ENCODE data around the gene PRKAA1.

Gene PRKAA1

GRCh38 chr5:40762705-40763104 lies 35.5 kb downstream of the PRKAA1 start:
- H3K9me3 ChIP-seq (ENCODE audit: insufficient read depth, low read depth, low read length) = no peaks in the 10 kb centered on the region
- no peaks in the 10 kb centered on the region for H3K4me1 ChIP-seq (ENCODE audit: insufficient read depth, low read length, poor library complexity, severe bottlenecking)
- H3K9me2 ChIP-seq (replicated peaks; ENCODE audit: low read depth, low read length) = no peaks in the 10 kb centered on the region
- peaks cover 81% of the 10 kb centered on the region for H3K36me3 ChIP-seq (ENCODE audit: insufficient read depth, low read length)
- H3K79me2 ChIP-seq (ENCODE audit: insufficient read depth, low read length) = no peaks in the 10 kb centered on the region
- peaks cover 6% of the 10 kb centered on the region for H4K20me1 ChIP-seq (ENCODE audit: insufficient read depth, low read length, poor library complexity, severe bottlenecking)
- H3K4me2 ChIP-seq (ENCODE audit: low read depth, low read length, poor library complexity, severe bottlenecking) = no peak overlapping the region
- no peaks in the 10 kb centered on the region for H3F3A ChIP-seq (ENCODE audit: low read depth)
- no peak overlapping the region for H3K4me3 ChIP-seq (ENCODE audit: low read length, poor library complexity, severe bottlenecking)
- TF ChIP-seq EZH2phosphoT487 (IDR thresholded peaks at IDR 0.05; ENCODE audit: borderline replicate concordance) (no peak), CTCF (conservative IDR thresholded peaks at IDR 0.05; ENCODE audit: low read length) (no peak)
- no peak overlapping the region for H3K9ac ChIP-seq (ENCODE audit: low read depth, low read length, poor library complexity, severe bottlenecking)
- no peak overlapping the region for H2AFZ ChIP-seq (ENCODE audit: low read length)
- no peaks in the 10 kb centered on the region for H3K27me3 ChIP-seq (ENCODE audit: insufficient read depth, low read length, poor library complexity, severe bottlenecking)

- Histone ChIP-seq H3K9me3 (ENCODE audit: insufficient read depth, low read depth, low read length) (no peaks in the 10 kb centered on the region), H3K9ac (ENCODE audit: low read depth, low read length, poor library complexity, severe bottlenecking) (no peak overlapping the region), H3K9me2 (replicated peaks; ENCODE audit: low read depth, low read length) (no peaks in the 10 kb centered on the region), H4K20me1 (ENCODE audit: insufficient read depth, low read length, poor library complexity, severe bottlenecking) (peaks cover 6% of the 10 kb centered on the region), H3F3A (ENCODE audit: low read depth) (no peaks in the 10 kb centered on the region; the same call in 1 of the 2 replicates), H3K27me3 (ENCODE audit: insufficient read depth, low read length, poor library complexity, severe bottlenecking) (no peaks in the 10 kb centered on the region), H3K79me2 (ENCODE audit: insufficient read depth, low read length) (peaks cover 29% of the 10 kb centered on the region), H3K36me3 (ENCODE audit: insufficient read depth, low read length) (peaks cover 31% of the 10 kb centered on the region), H3K4me2 (ENCODE audit: low read depth, low read length, poor library complexity, severe bottlenecking) (no peak overlapping the region), H3K4me3 (ENCODE audit: low read length, poor library complexity, severe bottlenecking) (no peak overlapping the region), H2AFZ (ENCODE audit: low read length) (no peak overlapping the region), H3K4me1 (ENCODE audit: insufficient read depth, low read length, poor library complexity, severe bottlenecking) (peaks cover 23% of the 10 kb centered on the region)
- no peak for TF ChIP-seq EZH2phosphoT487 (IDR thresholded peaks at IDR 0.05; ENCODE audit: borderline replicate concordance)
- TF ChIP-seq CTCF (conservative IDR thresholded peaks at IDR 0.05; ENCODE audit: low read length) = no peak
Measured at GRCh38 chr5:40757400-40757799, 40.8 kb downstream of the PRKAA1 start.

- peaks cover 32% of the 10 kb centered on the region for H3K79me2 ChIP-seq (ENCODE audit: insufficient read depth, low read length)
- peak within 1 kb of the TSS; percentile 92 for H3K4me3 ChIP-seq (ENCODE audit: low read length, poor library complexity, severe bottlenecking)
- H2AFZ ChIP-seq (ENCODE audit: low read length) = peak within 1 kb of the TSS; percentile 92
- no peak for TF ChIP-seq EZH2phosphoT487 (IDR thresholded peaks at IDR 0.05; ENCODE audit: borderline replicate concordance)
- TF ChIP-seq CTCF (conservative IDR thresholded peaks at IDR 0.05; ENCODE audit: low read length) = peak; percentile 74
- H3K4me1 ChIP-seq (ENCODE audit: insufficient read depth, low read length, poor library complexity, severe bottlenecking) = peaks cover 27% of the 10 kb centered on the region
- H3K36me3 ChIP-seq (ENCODE audit: insufficient read depth, low read length) = peaks cover 14% of the 10 kb centered on the region
- H4K20me1 ChIP-seq (ENCODE audit: insufficient read depth, low read length, poor library complexity, severe bottlenecking) = no peaks in the 10 kb centered on the region
- no peaks in the 10 kb centered on the region; the same call in 1 of the 2 replicates for H3F3A ChIP-seq (ENCODE audit: low read depth)
- H3K9ac ChIP-seq (ENCODE audit: low read depth, low read length, poor library complexity, severe bottlenecking) = peak within 1 kb of the TSS; percentile 88
- no peaks in the 10 kb centered on the region for H3K9me2 ChIP-seq (replicated peaks; ENCODE audit: low read depth, low read length)
- no peaks in the 10 kb centered on the region for H3K27me3 ChIP-seq (ENCODE audit: insufficient read depth, low read length, poor library complexity, severe bottlenecking)
- H3K9me3 ChIP-seq (ENCODE audit: insufficient read depth, low read depth, low read length) = no peaks in the 10 kb centered on the region
- H3K4me2 ChIP-seq (ENCODE audit: low read depth, low read length, poor library complexity, severe bottlenecking) = peak within 1 kb of the TSS; percentile 78
Measured at GRCh38 chr5:40755407-40756365, 42.5 kb downstream of the PRKAA1 start, which contains the start of gene TTC33. Gene TTC33, minus strand, starts transcription at chr5:40755961. Its CDS starts 8,943 bp downstream, at chr5:40747018.

Data from Loucy (cell line).